GM18909 (cell line): ENCODE data around the gene HECW1.

Experiments
- ATAC-seq: cut with Tn5 transposase; IDR thresholded peaks from one replicate; pipeline ENCODE4 v1.9.1; 2021; ENCODE audit warnings: mild to moderate bottlenecking; ENCODE audit not compliant: unreplicated experiment, poor library complexity

The HECW1 gene

DNA sequence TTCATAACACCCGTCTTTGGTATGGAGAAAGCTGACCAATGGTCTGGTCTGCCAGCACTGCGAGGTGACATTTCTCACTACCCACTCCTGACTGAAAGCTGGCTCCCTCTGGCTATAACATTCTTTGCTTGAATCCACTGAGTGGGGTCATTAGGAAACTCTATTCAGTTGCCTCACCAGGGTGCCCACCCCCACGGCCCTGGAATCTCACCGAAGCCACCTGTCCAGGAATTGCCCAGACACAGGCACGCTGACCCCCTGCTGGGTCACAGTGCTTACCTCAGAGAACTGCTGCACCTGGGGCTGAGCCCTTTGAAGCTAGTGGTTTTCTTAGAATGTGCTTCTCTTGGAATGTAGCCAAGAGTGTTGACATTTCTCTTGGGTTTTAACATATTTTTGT lies 28.6 kb downstream of the HECW1 start:
- no peak for ATAC-seq

- no peak for ATAC-seq
Observed at GRCh38 chr7:43142703-43143102, 30.3 kb downstream of the HECW1 start.

DNA sequence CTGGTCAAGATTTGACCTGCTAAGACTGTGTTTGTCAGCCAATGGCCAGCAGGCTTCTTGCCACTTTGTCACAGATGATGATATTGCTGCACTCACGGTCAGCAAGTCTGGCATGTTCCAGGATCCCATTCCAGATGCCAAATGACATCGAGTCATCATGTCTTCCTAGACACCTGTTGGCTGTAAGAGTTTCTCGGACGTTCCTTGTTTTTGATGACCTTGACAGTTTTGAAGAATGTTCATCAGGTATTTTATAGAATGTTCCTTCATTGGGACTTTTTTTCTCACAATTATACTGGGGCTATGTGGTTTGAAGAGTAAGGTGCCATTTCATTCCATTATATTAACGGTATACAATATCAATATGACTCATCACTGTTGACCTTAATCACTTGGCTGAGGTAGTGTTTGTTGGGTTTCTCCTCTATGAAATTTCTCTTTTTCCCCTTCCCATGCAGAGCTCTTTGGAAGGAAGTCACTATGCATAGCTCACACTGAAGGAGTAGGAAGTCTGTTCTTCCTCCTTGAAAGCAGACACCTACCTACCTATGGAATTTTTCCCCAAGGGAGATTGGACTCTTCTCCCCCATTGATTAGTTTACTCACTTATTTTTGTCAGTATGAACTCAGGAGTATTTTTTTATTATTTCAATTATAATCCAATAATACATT lies 31.6 kb downstream of the HECW1 start:
- no peak for ATAC-seq

DNA sequence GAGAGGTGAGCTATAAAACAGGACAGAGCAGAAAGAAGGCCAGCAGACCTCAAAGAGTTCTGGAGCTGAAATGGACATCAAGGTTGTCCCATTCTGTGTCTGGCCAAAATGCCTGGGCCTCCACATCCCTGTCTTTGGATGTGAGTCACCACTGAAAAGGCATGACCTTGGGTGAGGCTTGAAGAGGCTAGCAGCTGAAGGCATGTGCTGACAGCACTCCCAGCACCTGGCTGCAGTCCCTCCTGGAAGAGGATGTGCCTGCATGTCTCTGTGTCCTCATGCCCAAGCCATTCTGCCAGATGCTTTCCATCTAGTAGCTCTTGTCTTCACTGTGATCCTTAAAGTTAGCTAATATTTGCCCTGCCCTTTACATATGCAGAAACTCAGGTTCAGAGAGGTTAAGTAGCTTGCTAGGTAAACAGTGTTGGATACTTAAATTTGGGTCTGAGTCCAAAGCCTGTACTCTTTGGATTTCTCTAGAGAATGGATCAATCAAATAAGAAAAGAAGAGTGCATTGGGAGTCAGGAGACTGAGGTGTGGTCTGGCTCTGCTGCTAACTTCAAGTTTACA lies 35.8 kb downstream of the HECW1 start:
- no peak for ATAC-seq

DNA sequence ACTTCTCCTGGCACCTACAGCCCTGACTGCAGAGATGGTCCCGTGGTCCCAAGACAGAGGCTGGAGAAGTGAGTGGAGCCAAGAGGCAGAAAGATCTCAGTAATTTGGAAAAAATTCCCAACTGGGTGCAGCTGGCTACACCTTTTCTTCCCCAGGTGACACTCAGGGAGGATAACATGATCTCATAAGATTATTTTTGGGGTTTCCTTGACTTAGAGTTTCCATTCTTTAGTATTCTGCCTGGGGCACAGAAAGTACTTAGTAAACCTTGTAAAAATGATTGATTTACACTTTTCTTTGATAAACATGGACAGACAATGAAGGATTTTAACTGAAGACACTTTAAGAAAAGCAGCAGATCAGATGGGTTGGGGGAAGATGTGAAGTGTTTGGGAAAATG lies 38.6 kb downstream of the HECW1 start:
- ATAC-seq, result no peak

DNA sequence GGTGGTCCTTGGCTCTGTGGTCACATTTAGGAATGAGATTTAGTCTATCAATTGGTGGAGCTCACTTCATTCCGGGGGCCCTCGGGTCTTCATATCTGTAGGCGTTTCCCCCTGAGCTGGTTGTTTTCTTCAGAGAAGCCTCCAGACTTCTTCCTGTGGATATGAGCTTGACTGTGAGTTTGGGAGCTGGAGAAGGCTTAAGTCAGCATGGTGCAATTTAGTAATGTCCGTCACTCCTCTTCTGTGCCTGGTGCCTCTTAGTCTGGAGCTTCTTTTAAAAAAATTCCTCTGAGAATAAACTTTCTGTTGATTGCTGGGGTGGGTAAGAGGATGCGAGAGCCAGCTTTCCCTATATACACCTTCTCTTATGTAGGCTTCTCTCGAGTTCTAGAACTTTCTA lies 40.2 kb downstream of the HECW1 start:
- no peak for ATAC-seq

DNA sequence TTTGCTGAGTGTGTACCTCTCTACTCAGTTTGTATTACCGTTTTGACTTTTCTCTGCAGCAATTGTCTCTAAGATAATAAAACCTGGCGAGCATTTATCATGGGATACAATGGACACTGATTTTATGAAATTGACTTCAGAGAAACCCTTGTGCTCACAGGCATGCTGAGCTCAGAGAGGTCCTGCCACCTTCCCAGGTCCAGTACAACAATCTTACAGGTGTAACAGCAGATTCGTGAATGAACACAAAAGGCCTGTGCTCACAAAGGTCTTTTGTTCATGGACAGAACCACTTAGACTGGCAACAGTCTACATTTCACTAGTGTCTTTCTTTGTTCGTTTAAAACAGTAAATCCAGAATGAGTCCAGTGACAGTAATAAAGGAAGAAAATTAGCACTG lies 43.2 kb downstream of the HECW1 start:
- ATAC-seq, result no peak

- no peak for ATAC-seq
Observed at GRCh38 chr7:43163885-43164284, 51.4 kb downstream of the HECW1 start.

- ATAC-seq, result peak; percentile 82
Observed at GRCh38 chr7:43164757-43165156, 52.3 kb downstream of the HECW1 start.

GRCh38 chr7:43166686-43167085 lies 54.2 kb downstream of the HECW1 start:
- no peak for ATAC-seq

- no peak for ATAC-seq
Observed at GRCh38 chr7:43169076-43169475, 56.6 kb downstream of the HECW1 start.

- no peak for ATAC-seq
Observed at GRCh38 chr7:43170571-43170970, 58.1 kb downstream of the HECW1 start.

- no peak for ATAC-seq
Observed at GRCh38 chr7:43175570-43176200, 63.2 kb downstream of the HECW1 start.

DNA sequence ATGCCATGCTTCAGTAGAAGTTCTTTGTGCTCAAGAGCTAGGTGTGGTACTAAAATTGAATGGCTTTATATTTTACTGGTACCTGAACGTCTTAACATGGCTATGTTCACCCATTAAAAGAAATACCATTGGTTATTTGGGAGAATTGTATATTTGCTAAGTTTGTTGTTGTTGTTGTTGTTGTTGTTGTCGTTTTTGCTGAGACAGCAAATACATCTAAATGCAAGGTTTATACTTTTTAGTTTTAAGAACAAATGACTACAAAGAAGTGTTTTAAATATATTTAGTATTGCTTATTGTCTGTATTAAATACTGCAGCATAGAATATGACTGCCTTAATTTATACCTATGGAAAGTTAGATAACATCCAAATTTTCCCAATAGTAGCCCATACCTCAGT lies 66.9 kb downstream of the HECW1 start:
- ATAC-seq, result no peak

DNA sequence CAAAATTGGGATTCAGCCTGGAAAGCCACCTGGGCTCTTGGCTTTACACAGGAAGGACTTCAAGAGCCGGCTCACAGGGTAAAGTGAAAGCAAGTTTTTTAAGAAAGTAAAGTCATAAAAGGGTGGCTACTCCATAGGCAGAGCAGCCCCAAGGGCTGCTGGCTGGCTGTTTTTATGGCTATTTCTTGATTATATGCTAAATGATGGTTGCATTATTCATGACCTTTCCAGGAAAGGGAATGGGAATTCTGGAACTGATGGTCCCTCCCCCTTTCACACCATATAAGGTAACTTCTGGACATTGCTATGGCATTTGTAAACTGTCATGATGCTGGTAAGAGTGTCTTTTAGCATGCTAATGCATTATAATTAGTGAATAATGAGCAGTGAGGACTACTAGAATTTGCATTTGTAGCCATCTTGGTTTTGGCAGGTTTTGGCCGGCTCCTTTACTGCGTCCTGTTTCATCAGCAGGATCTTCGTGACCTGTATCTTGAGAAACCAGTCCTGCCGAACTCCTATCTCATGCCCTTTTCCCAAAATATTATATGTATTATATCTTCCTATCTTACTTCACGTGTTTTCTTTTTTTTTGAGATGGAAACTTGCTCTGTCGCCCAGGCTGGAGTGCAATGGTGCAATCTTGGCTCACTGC lies 80.5 kb downstream of the HECW1 start:
- no peak for ATAC-seq

DNA sequence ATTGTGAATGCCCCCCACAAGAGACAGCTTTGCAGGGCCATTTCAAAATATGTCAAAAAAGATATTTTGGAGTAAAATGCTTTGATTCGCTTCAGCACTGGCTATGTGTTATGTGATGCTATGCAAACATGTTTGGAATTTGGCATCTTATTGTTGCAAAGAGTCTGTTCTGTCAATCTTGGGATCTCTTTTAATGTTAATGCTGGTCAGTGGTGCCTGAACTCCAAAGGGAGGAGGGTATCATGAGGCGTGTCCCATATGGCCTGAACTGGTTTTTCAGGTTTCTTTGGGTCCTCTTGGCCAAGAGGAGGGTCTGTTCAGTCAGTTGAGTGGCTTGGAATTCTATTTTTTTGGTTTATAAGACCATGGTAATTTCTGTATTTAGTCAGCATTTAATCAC lies 81.4 kb downstream of the HECW1 start:
- ATAC-seq, result no peak

- ATAC-seq, result no peak
Observed at GRCh38 chr7:43195256-43195655, 82.8 kb downstream of the HECW1 start.

DNA sequence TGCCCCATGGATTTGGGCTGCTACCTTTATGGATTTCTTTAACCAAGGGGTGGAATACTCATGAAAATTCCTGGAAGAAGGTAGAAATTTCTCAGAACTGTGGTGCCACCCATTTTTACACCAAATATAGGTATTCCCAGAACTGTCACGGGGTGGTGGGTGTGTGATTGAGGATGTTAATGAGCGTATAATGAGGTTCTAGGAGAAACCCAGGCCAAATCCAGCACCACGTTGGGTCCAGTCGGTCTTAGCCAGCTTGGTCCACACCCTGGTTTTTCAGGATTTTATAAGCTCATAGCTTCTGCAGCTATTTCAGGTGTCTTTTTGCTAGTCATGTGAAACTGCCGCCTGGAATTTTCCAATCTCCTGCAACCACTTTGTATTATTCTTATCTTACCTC lies 83.3 kb downstream of the HECW1 start:
- no peak for ATAC-seq

DNA sequence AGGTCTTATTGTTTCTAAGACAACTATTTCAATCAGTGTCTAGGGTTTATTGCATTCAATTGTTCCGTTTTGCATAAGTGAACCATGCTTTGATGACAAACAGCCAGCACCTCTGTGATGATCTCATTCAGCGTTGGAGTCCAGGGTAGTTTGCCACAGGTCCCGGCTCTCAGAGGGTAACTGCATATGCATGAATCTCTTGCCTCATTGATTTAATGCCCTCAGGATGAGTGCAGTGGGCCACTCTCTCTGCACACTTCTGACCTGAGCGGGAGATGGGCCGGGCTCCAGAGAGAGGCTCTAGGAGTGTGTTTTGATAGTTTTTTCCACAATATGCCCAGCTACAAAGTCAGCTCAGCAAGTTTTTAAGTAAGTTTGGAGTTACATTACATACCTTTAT lies 83.9 kb downstream of the HECW1 start:
- ATAC-seq, result no peak

DNA sequence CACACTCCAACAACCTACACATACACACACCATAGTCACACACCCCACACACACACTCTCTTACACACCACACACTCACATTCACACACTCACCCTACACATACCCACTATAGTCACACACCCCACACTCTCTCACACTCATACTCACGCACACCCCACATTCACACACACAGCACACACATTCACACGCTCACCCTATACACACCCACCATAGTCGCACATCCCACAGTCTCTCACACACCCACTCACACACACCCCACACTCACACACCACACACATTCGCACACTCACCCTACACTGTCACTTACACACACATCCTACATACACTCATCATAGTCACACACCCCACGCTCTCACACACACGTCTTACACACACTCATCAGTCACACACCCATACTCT lies 85.6 kb downstream of the HECW1 start:
- ATAC-seq, result no peak

DNA sequence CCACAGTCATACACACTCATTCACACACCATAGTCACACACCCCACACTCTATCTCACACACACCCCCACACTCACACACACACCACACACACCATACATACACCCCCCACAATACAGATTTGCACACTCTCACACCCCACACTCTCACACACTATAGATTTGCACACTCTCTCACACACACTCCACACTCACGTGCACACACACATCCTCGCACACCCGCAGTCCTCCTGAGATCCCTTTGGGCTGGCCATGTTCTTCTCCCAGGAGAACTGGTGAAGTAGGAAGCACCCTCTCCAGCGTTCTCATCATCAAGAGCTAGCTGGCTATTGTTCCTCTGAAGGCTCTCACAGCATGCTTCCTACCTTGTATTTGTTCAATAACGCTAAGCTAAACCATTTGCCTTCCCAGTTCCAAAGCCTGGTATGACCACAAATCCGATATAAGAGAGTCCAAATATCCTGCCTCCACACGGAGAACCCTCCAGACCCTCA lies 86.2 kb downstream of the HECW1 start:
- no peak for ATAC-seq
